GM23248 (cell line): ENCODE measurements around the gene ERO1B. TPM values are rescaled to one million over a fixed set of nuclear protein-coding genes. Genes with fewer than 3 reads are reported as not detected.
"Not testable (repeated sequence)": the region's sequence is repeated elsewhere in the genome, so short reads cannot be mapped to it uniquely, and the experiment has no call there.

Experiments used
- DNase-seq: peaks from one replicate; pipeline ENCODE4 v3.0.0-alpha.2; 2015
- H2AFZ ChIP-seq: fragments of 200-600 bp; sonication (generic); 2 replicates; pipeline ENCODE4 v1.6.1; 2016; ENCODE audit warnings: antibody characterized with exemption
- H3F3A ChIP-seq: fragments of 200-600 bp; sonication (generic); 2 replicates; pipeline ENCODE4 v1.6.1; 2016; ENCODE audit warnings: mild to moderate bottlenecking, antibody characterized with exemption, mixed run types; ENCODE audit not compliant: insufficient read depth
- H3K27ac ChIP-seq: fragments of 200-600 bp; sonication (generic); 2 replicates; pipeline ENCODE4 v1.5.1; 2016; ENCODE audit warnings: mild to moderate bottlenecking
- H3K27me3 ChIP-seq: fragments of 200-600 bp; sonication (generic); replicated peaks from 2 replicates; pipeline ENCODE4 v1.6.1; 2016; ENCODE audit warnings: mild to moderate bottlenecking; ENCODE audit not compliant: insufficient read depth
- H3K36me3 ChIP-seq: fragments of 200-600 bp; sonication (generic); 2 replicates; pipeline ENCODE4 v1.6.1; 2016; ENCODE audit warnings: low read depth, mild to moderate bottlenecking
- H3K4me1 ChIP-seq: fragments of 200-600 bp; sonication (generic); 2 replicates; pipeline ENCODE4 v1.6.1; 2016; ENCODE audit warnings: mild to moderate bottlenecking; ENCODE audit not compliant: insufficient read depth
- H3K4me2 ChIP-seq: fragments of 200-600 bp; sonication (generic); one replicate; pipeline ENCODE4 v1.6.1; 2016; ENCODE audit warnings: mild to moderate bottlenecking; ENCODE audit not compliant: unreplicated experiment
- H3K4me3 ChIP-seq: fragments of 200-600 bp; sonication (generic); 2 replicates; pipeline ENCODE4 v1.5.1; 2016; ENCODE audit warnings: mild to moderate bottlenecking
- H3K79me2 ChIP-seq: fragments of 200-600 bp; sonication (generic); 2 replicates; pipeline ENCODE4 v1.6.1; 2016; ENCODE audit warnings: mild to moderate bottlenecking; ENCODE audit not compliant: insufficient read depth
- H3K9ac ChIP-seq: fragments of 200-600 bp; sonication (generic); 2 replicates; pipeline ENCODE4 v1.6.1; 2016; ENCODE audit warnings: mild to moderate bottlenecking
- H3K9me2 ChIP-seq: fragments of 200-600 bp; sonication (generic); 2 replicates; pipeline ENCODE4 v1.6.1; 2016; ENCODE audit warnings: mixed run types, mild to moderate bottlenecking, moderate library complexity; ENCODE audit not compliant: insufficient read depth
- H3K9me3 ChIP-seq: fragments of 200-600 bp; sonication (generic); one replicate; pipeline ENCODE4 v1.6.1; 2017; ENCODE audit warnings: low read depth
- H4K20me1 ChIP-seq: fragments of 200-600 bp; sonication (generic); 2 replicates; pipeline ENCODE4 v1.6.0; 2016; ENCODE audit not compliant: insufficient read depth
- EZH2 ChIP-seq: fragments of 200-600 bp; sonication (generic); IDR thresholded peaks from 2 replicates; pipeline ENCODE4 v1.6.1; 2018; ENCODE audit warnings: antibody characterized with exemption, mild to moderate bottlenecking; ENCODE audit not compliant: insufficient read depth, poor library complexity, severe bottlenecking
- EZH2phosphoT487 ChIP-seq: fragments of 200-600 bp; sonication (generic); IDR thresholded peaks from 2 replicates; pipeline ENCODE4 v1.6.1; 2018; ENCODE audit warnings: antibody characterized with exemption, moderate library complexity, mild to moderate bottlenecking, low read depth; ENCODE audit not compliant: insufficient read depth
- WGBS, 2 experiments: methylation state at CpG; one replicate each; pipeline ENCODE4 v1.1.6; 2015 to 2017; ENCODE audit warnings: low lambda C conversion rate in 2 of 2, low coverage in 1 of 2; ENCODE audit errors: missing lambda C conversion rate in 2 of 2; 5-methylcytosine and 5-hydroxymethylcytosine counted together
- in situ Hi-C: fragments of 300-500 bp; cut with MboI; formaldehyde crosslinking; loops from 2 replicates; pipeline ENCODE4 v1.15.0; 2020
- polyA plus RNA-seq: library from polyadenylated mRNA; unstranded; fragments of >200 nt; fragmentation: Nextera tagmentation; extraction: Ambion mirVana; gene quantifications from 2 replicates; pipeline ENCODE4 v1.2.1, GENCODE V29; 2016
- total RNA-seq: library from RNA; depleted of rRNA; stranded (reverse); fragments of >200 nt; shearing (Covaris generic); gene quantifications from 2 replicates; pipeline ENCODE4 v1.2.3, GENCODE V29; 2014

The ERO1B gene
- total and polyA plus RNA-seq, 2 experiments from 2014 or later: 1.7 to 1.9 TPM

- H3F3A ChIP-seq: peaks cover 8% of the 10 kb centered on the region; the same call in 1 of the 2 replicates
- H3K9me2 ChIP-seq: no peaks in the 10 kb centered on the region
- no peaks in the 10 kb centered on the region for H4K20me1 ChIP-seq
- H3K4me2 ChIP-seq: no peak overlapping the region
- no peaks in the 10 kb centered on the region for H3K9me3 ChIP-seq
- no peak overlapping the region for H3K9ac ChIP-seq
- no peaks in the 10 kb centered on the region for H3K36me3 ChIP-seq
- WGBS, 2 experiments: 100% methylated on average over 1 of the region's 1 CpG
- H3K4me3 ChIP-seq: no peak overlapping the region
- peaks cover 7% of the 10 kb centered on the region for H3K4me1 ChIP-seq
- TF ChIP-seq EZH2phosphoT487 (no peak), EZH2 (no peak)
- in situ Hi-C loops: no loop called here
- no peaks in the 10 kb centered on the region for H3K27me3 ChIP-seq
- H3K79me2 ChIP-seq: peaks cover 12% of the 10 kb centered on the region
- no peak overlapping the region for H3K27ac ChIP-seq
- DNase-seq: no peak
- H2AFZ ChIP-seq: no peak overlapping the region
Measured at GRCh38 chr1:236201786-236202185, 80.0 kb downstream of the ERO1B start.

DNA sequence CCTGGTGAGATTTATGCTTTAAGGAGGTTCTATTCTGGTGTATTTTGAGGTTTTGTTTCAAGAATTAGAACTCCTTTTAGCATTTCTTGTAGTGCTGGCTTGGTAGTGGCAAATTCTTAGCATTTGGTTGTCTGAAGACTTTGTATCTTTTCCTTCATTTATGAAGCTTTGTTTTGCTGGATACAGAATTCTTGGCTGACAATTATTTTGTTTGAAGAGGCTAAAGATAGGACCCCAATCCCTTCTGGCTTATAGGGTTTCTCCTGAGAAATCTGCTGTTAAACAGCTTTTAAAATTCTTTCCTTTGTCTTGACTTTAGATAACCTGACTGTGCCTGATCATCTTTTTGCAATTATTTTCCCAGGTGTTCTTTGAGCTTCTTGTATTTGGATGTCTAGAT lies 80.8 kb downstream of the ERO1B start:
- no peaks in the 10 kb centered on the region for H3K27me3 ChIP-seq
- H3K27ac ChIP-seq: no peak overlapping the region
- no peak overlapping the region for H2AFZ ChIP-seq
- peaks cover 7% of the 10 kb centered on the region for H3K4me1 ChIP-seq
- no peaks in the 10 kb centered on the region for H3K9me2 ChIP-seq
- H3K9me3 ChIP-seq: no peaks in the 10 kb centered on the region
- DNase-seq: no peak
- peaks cover 8% of the 10 kb centered on the region; the same call in 1 of the 2 replicates for H3F3A ChIP-seq
- H3K36me3 ChIP-seq: no peaks in the 10 kb centered on the region
- no peak overlapping the region for H3K4me2 ChIP-seq
- H3K79me2 ChIP-seq: peaks cover 12% of the 10 kb centered on the region
- H3K4me3 ChIP-seq: no peak overlapping the region
- H3K9ac ChIP-seq: no peak overlapping the region
- no peaks in the 10 kb centered on the region for H4K20me1 ChIP-seq
- TF ChIP-seq EZH2 (no peak), EZH2phosphoT487 (no peak)
- in situ Hi-C loops: no loop called here

DNA sequence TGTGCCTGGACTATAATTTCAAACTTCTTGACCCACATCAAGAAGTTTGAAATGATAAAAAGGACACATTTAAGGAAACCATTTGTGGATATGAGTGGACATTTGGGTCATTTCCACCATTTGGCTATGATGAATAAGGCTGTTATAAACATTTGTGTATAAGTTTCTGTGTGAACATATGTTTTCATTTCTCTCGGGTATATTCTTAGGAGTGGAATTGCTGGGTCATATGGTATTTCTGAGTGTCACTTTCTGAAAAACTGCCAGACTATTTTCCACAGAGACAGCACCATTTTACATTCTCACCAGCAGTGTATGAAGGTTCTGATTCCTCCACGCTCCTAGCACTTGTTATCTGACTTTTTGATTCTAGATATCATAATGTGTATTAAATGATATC lies 88.6 kb downstream of the ERO1B start:
- H3K4me3 ChIP-seq: no peak overlapping the region
- no peaks in the 10 kb centered on the region for H3F3A ChIP-seq
- no peak overlapping the region for H3K27ac ChIP-seq
- 51 to 71% methylated on average over 2 of the region's 2 CpGs for WGBS, 2 experiments
- DNase-seq: no peak
- no peaks in the 10 kb centered on the region for H4K20me1 ChIP-seq
- H3K79me2 ChIP-seq: no peaks in the 10 kb centered on the region
- no peaks in the 10 kb centered on the region for H3K27me3 ChIP-seq
- H3K9me3 ChIP-seq: no peaks in the 10 kb centered on the region
- H3K9me2 ChIP-seq: no peaks in the 10 kb centered on the region
- H3K36me3 ChIP-seq: no peaks in the 10 kb centered on the region
- H3K9ac ChIP-seq: no peak overlapping the region
- in situ Hi-C loops: no loop called here
- TF ChIP-seq EZH2phosphoT487 (no peak), EZH2 (no peak)
- no peak overlapping the region for H3K4me2 ChIP-seq
- H2AFZ ChIP-seq: no peak overlapping the region
- no peaks in the 10 kb centered on the region for H3K4me1 ChIP-seq

GRCh38 chr1:236188084-236188483 lies 93.7 kb downstream of the ERO1B start:
- H3K27me3 ChIP-seq, H3K9me3 ChIP-seq, DNase-seq, H3K4me2 ChIP-seq, H2AFZ ChIP-seq, H3K4me3 ChIP-seq, H3K9me2 ChIP-seq, H3K27ac ChIP-seq, H3F3A ChIP-seq, H3K36me3 ChIP-seq, H3K9ac ChIP-seq, in situ Hi-C loops, H3K4me1 ChIP-seq, H3K79me2 ChIP-seq, H4K20me1 ChIP-seq: not testable (repeated sequence)
- WGBS, 2 experiments: 100% methylated on average over 1 of the region's 1 CpG

DNA sequence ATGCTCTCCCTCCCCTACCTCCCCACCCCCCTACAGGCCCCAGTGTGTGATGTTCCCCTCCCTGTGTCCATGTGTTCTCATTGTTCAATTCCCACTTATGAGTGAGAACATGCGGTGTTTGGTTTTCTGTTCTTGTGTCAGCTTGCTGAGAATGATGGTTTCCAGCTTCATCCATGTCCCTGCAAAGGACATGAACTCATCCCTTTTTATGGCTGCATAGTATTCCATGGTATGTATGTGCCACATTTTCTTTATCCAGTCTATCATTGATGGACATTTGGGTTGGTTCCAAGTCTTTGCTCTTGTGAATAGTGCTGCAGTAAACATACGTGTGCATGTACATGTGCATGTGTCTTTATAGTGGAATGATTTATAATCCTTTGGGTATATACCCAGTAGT lies 95.3 kb downstream of the ERO1B start:
- WGBS, 2 experiments: 96 to 100% methylated on average over 2 of the region's 2 CpGs
- in situ Hi-C loops, DNase-seq: not testable (repeated sequence)

More for the DNA sequence above, 95.3 kb downstream of the ERO1B start:
- H4K20me1 ChIP-seq, H3K4me3 ChIP-seq, H3K4me2 ChIP-seq, H2AFZ ChIP-seq, H3K9me2 ChIP-seq, H3K9me3 ChIP-seq, H3K4me1 ChIP-seq, H3K9ac ChIP-seq, H3K36me3 ChIP-seq, H3K27me3 ChIP-seq, H3F3A ChIP-seq, H3K79me2 ChIP-seq, H3K27ac ChIP-seq: not testable (repeated sequence)
